Panc1 (cell line): ENCODE data around the gene ADORA2B. TPM values are rescaled to one million over a fixed set of nuclear protein-coding genes. Genes with fewer than 3 reads are reported as not detected.

Experiments
- ATAC-seq: fragments of 200-7000 bp; cut with Tn5 transposase; 2 replicates; pipeline ENCODE4 v1.9.1; 2020; ENCODE audit warnings: mild to moderate bottlenecking, moderate library complexity
- BruUV-seq: library from RNA; stranded (reverse); fragments of 400-500 nt; replicated peaks from 2 replicates; lab custom pipeline; 2021; lab: Mats Ljungman, UMichigan
- CTCF ChIA-PET: fragments of 300-600 bp; sonication (Branson Sonifier 250); formaldehyde crosslinking; loops from one replicate; lab custom pipeline; 2022; ENCODE audit warnings: antibody characterized with exemption; lab: Charles Lee
- POLR2A ChIA-PET: fragments of 300-600 bp; sonication (Branson Sonifier 250); formaldehyde crosslinking; loops from one replicate; lab custom pipeline; 2022; ENCODE audit warnings: antibody characterized with exemption; lab: Charles Lee
- DNase-seq: peaks from one replicate; pipeline ENCODE4 v3.0.0-alpha.2; 2010; ENCODE audit warnings: low read depth, low spot score
- H3K27ac ChIP-seq: 2 replicates; pipeline ENCODE4 v1.5.1; 2011; ENCODE audit warnings: mild to moderate bottlenecking, low read length, inconsistent platforms
- H3K27me3 ChIP-seq: fragments of 200-500 bp; sonication (Bioruptor generic); 2 replicates; pipeline ENCODE4 v1.6.0; 2014; ENCODE audit warnings: low read length, inconsistent platforms; ENCODE audit not compliant: control insufficient read depth, insufficient read depth
- H3K36me3 ChIP-seq: fragments of 200-500 bp; sonication (Bioruptor generic); 2 replicates; pipeline ENCODE4 v1.5.1; 2014; ENCODE audit warnings: inconsistent platforms, mild to moderate bottlenecking, low read length, moderate library complexity; ENCODE audit not compliant: control insufficient read depth, insufficient read depth
- H3K4me1 ChIP-seq: 2 replicates; pipeline ENCODE4 v1.5.1; 2011; ENCODE audit warnings: inconsistent platforms, mild to moderate bottlenecking, low read length, moderate library complexity; ENCODE audit not compliant: control insufficient read depth, insufficient read depth
- H3K4me3 ChIP-seq, 2 experiments: 2 replicates each; pipeline ENCODE4 v1.5.1; 2011 to 2012; ENCODE audit warnings: low read depth in 2 of 2, low read length in 2 of 2, mild to moderate bottlenecking in 2 of 2, inconsistent platforms in 1 of 2, moderate library complexity in 1 of 2
- H3K9me3 ChIP-seq: fragments of 200-500 bp; sonication (Bioruptor generic); 2 replicates; pipeline ENCODE4 v1.5.1; 2014; ENCODE audit warnings: low read depth, mild to moderate bottlenecking, inconsistent platforms, low read length, moderate library complexity; ENCODE audit not compliant: control insufficient read depth, insufficient read depth
- CTCF ChIP-seq: fragments of 450-650 bp; IDR thresholded peaks from 2 replicates; pipeline ENCODE4 v1.5.1; 2017; ENCODE audit warnings: mild to moderate bottlenecking
- POLR2AphosphoS5 ChIP-seq: IDR thresholded peaks from 2 replicates; pipeline ENCODE4 v1.6.1; 2012; ENCODE audit warnings: mild to moderate bottlenecking, low read depth, low read length, moderate library complexity
- SIN3A ChIP-seq: IDR thresholded peaks from 2 replicates; pipeline ENCODE4 v1.6.1; 2012; ENCODE audit warnings: low read depth, mild to moderate bottlenecking, low read length, moderate library complexity, borderline replicate concordance; ENCODE audit not compliant: insufficient read depth
- TCF7L2 ChIP-seq: IDR thresholded peaks from 2 replicates; pipeline ENCODE4 v1.6.1; 2011; ENCODE audit warnings: mild to moderate bottlenecking, low read depth, low read length, inconsistent platforms
- in situ Hi-C: cut with HindIII; loops from 2 replicates; pipeline ENCODE4 v1.10.0; 2016; ENCODE audit warnings: low sequenced_read_pairs, low pct_unique_long_range_greater_than_20kb
- intact Hi-C: fragments of 100-400 bp; cut with micrococcal nuclease; formaldehyde crosslinking; loops from one replicate; pipeline ENCODE4 v1.10.0; 2022; ENCODE audit not compliant: unreplicated experiment
- total RNA-seq: library from RNA; stranded (reverse); gene quantifications from one replicate; pipeline ENCODE4 v1.2.1, GENCODE V29; 2021; ENCODE audit not compliant: unreplicated experiment
- TF ChIP-seq, protein P1 (sequence below), 2 experiments: IDR thresholded peaks; 2 replicates each; pipeline ENCODE4 v1.6.1; 2011 to 2012; ENCODE audit warnings: low read depth in 2 of 2, control low read depth in 1 of 2, low read length in 1 of 2, mild to moderate bottlenecking in 1 of 2, moderate library complexity in 1 of 2; ENCODE audit not compliant: insufficient read depth in 1 of 2

The ADORA2B gene
- total RNA-seq, 1 experiment from 2014 or later: 42.7 TPM

DNA sequence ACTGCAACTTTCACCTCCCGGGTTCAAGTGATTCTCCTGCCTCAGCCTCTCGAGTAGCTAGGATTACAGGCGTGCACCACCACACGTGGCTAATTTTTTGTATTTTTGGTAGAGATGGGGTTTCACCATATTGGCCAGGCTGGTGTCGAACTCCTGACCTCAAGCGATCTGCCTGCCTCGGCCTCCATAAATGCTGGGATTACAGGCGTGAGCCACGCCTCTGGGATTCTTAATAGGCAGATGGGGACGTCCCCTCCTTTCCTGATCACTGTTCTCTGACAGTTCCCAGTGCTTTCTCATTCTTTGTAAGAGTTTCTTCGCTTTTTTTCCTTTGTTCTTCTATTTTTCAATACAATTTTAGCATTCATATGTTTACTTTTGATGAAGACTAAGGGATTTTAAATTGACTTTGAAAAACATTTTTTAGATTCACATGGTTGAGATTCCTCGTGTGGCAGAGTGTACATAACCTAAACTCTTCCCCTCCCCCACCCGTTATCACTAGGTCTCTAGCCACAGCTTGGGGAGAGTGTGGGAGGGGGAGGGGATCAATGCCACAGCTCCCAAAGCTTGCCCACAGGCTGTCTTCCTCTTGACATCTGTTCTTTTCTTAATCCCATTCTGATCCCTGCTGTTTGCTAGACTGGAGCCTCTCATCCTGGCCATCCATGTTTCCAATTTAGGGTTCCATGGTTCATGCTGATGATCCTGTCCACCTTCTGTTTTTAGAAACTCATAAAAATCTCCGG is 11.0 kb downstream of the ADORA2B start:
- Histone ChIP-seq H3K9me3 (no peaks in the 10 kb centered on the region), H3K4me1 (peaks cover 80% of the 10 kb centered on the region), H3K27ac (peak overlapping the region; percentile 98), H3K4me3 (no peak overlapping the region), H3K36me3 (no peaks in the 10 kb centered on the region), H3K27me3 (no peaks in the 10 kb centered on the region)
- ChIA-PET CTCF (no interaction called here), POLR2A (no interaction called here)
- TF ChIP-seq TCF7L2 (no peak), CTCF (no peak), POLR2AphosphoS5 (no peak), SIN3A (no peak)
- TF ChIP-seq, protein P1, sequence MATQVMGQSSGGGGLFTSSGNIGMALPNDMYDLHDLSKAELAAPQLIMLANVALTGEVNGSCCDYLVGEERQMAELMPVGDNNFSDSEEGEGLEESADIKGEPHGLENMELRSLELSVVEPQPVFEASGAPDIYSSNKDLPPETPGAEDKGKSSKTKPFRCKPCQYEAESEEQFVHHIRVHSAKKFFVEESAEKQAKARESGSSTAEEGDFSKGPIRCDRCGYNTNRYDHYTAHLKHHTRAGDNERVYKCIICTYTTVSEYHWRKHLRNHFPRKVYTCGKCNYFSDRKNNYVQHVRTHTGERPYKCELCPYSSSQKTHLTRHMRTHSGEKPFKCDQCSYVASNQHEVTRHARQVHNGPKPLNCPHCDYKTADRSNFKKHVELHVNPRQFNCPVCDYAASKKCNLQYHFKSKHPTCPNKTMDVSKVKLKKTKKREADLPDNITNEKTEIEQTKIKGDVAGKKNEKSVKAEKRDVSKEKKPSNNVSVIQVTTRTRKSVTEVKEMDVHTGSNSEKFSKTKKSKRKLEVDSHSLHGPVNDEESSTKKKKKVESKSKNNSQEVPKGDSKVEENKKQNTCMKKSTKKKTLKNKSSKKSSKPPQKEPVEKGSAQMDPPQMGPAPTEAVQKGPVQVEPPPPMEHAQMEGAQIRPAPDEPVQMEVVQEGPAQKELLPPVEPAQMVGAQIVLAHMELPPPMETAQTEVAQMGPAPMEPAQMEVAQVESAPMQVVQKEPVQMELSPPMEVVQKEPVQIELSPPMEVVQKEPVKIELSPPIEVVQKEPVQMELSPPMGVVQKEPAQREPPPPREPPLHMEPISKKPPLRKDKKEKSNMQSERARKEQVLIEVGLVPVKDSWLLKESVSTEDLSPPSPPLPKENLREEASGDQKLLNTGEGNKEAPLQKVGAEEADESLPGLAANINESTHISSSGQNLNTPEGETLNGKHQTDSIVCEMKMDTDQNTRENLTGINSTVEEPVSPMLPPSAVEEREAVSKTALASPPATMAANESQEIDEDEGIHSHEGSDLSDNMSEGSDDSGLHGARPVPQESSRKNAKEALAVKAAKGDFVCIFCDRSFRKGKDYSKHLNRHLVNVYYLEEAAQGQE (IDR thresholded peaks at IDR 0.05; ENCODE audit: insufficient read depth in 1 of 2, low read depth in 2 of 2, low read length in 1 of 2): no peak
- ATAC-seq (no peak), DNase-seq (no peak)
- intact Hi-C loops (no loop called here), in situ Hi-C loops (no loop called here)
- BruUV-seq: no TSS peak

DNA sequence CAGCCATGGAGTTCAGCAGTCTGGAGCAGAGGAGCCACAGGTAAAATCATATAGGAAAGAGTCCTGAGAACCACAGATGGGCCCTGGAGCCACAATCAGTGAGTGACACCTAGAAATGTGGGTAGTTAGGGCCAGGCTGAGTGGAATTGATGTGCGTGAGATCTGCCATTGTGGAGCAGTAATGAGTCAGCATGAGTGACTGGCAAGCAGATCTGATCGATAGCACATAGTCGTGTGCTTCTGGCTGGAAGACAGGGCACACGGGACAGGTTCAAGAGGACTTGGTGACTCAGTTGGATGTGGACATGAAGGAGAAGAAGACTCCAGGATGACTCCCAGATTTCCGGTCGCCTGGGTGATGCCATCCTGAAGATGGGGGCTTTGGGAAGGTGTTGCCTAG is 12.3 kb downstream of the ADORA2B start:
- peak; percentile 46; the same call in 1 of the 2 replicates for ATAC-seq
- peaks cover 75% of the 10 kb centered on the region for H3K4me1 ChIP-seq
- ChIA-PET CTCF (no interaction called here), POLR2A (interaction anchor here (0.6 kb wide), 1 partner anchor 481 kb away, joined by 5 read pairs; no protein-coding TSS in a partner anchor)
- in situ Hi-C loops (no loop called here), intact Hi-C loops (no loop called here)
- peak overlapping the region in 1 of 2 experiments; percentile 24; a peak in 1 of 4 replicates for H3K4me3 ChIP-seq
- H3K27ac ChIP-seq: peak overlapping the region; percentile 98
- BruUV-seq: no TSS peak
- TF ChIP-seq, protein P1 (IDR thresholded peaks at IDR 0.05; ENCODE audit: insufficient read depth in 1 of 2, low read depth in 2 of 2, low read length in 1 of 2): no peak
- no peak for TF ChIP-seq TCF7L2
- TF ChIP-seq POLR2AphosphoS5: no peak
- TF ChIP-seq SIN3A: no peak
- no peak for TF ChIP-seq CTCF
- H3K9me3 ChIP-seq: no peaks in the 10 kb centered on the region
- no peaks in the 10 kb centered on the region for H3K27me3 ChIP-seq
- H3K36me3 ChIP-seq: no peaks in the 10 kb centered on the region
- no peak for DNase-seq
